Coronary artery (tissue), 2 donors: ENCODE data around the gene BMAL1.

Experiments used
- DNase-seq: peaks from one replicate; pipeline ENCODE4 v3.0.0-alpha.2; 2017; ENCODE audit warnings: low spot score
- H3K27ac ChIP-seq, 2 donors: fragments of 200-600 bp; sonication (generic); one replicate each; pipeline ENCODE4 v1.5.1; 2016 to 2019
- H3K4me3 ChIP-seq: fragments of 200-600 bp; sonication (generic); 2 replicates; pipeline ENCODE4 v1.5.1; 2016; ENCODE audit warnings: mild to moderate bottlenecking, moderate library complexity
- CTCF ChIP-seq: fragments of 200-600 bp; sonication (generic); IDR thresholded peaks from one replicate; pipeline ENCODE4 v1.5.1; 2019; ENCODE audit warnings: antibody characterized with exemption

Gene BMAL1

GRCh38 chr11:13321431-13321830 is 43.8 kb downstream of the BMAL1 start:
- Histone ChIP-seq H3K4me3 (no peak overlapping the region), H3K27ac (no peak overlapping the region)
- no peak for TF ChIP-seq CTCF
- no peak for DNase-seq

GRCh38 chr11:13324141-13324540 is 46.6 kb downstream of the BMAL1 start:
- Histone ChIP-seq H3K4me3 (no peak overlapping the region), H3K27ac (no peak overlapping the region)
- no peak for TF ChIP-seq CTCF
- DNase-seq: no peak

- no peak for TF ChIP-seq CTCF
- DNase-seq: no peak
- no peak overlapping the region for H3K27ac ChIP-seq
Measured at GRCh38 chr11:13324709-13325108, 47.1 kb downstream of the BMAL1 start.

GRCh38 chr11:13327421-13327820 is 49.8 kb downstream of the BMAL1 start:
- TF ChIP-seq CTCF: no peak
- Histone ChIP-seq H3K27ac (no peak overlapping the region), H3K4me3 (no peak overlapping the region)
- no peak for DNase-seq

More at GRCh38 chr11:13324709-13325108, 47.1 kb downstream of the BMAL1 start:
- no peak overlapping the region for H3K4me3 ChIP-seq

GRCh38 chr11:13328286-13328685 is 50.7 kb downstream of the BMAL1 start:
- Histone ChIP-seq H3K27ac (no peak overlapping the region), H3K4me3 (no peak overlapping the region)
- DNase-seq: no peak
- no peak for TF ChIP-seq CTCF

- DNase-seq: no peak
- H3K27ac ChIP-seq: no peak overlapping the region
- H3K4me3 ChIP-seq: no peak overlapping the region
- no peak for TF ChIP-seq CTCF
Measured at GRCh38 chr11:13329670-13330356, 52.2 kb downstream of the BMAL1 start.

- no peak for DNase-seq
- TF ChIP-seq CTCF: no peak
- H3K27ac ChIP-seq: no peak overlapping the region
- no peak overlapping the region for H3K4me3 ChIP-seq
Measured at GRCh38 chr11:13332124-13332523, 54.5 kb downstream of the BMAL1 start.
